IPS-15b (cell line): ENCODE measurements around the gene HS3ST3B1.

Experiments
- H3K27me3 ChIP-seq: one replicate; pipeline ENCODE4 v1.6.1; 2013; ENCODE audit warnings: low read length; ENCODE audit not compliant: control insufficient read depth, insufficient read depth
- H3K36me3 ChIP-seq: one replicate; pipeline ENCODE4 v1.6.1; 2013; ENCODE audit warnings: low read length; ENCODE audit not compliant: control insufficient read depth, insufficient read depth
- H3K4me1 ChIP-seq: one replicate; pipeline ENCODE4 v1.6.1; 2013; ENCODE audit warnings: mild to moderate bottlenecking, low read length; ENCODE audit not compliant: control insufficient read depth, insufficient read depth
- H3K4me3 ChIP-seq: one replicate; pipeline ENCODE4 v1.5.1; 2013; ENCODE audit warnings: low read depth, low read length
- H3K9ac ChIP-seq: one replicate; pipeline ENCODE4 v1.6.1; 2013; ENCODE audit warnings: low read depth, mild to moderate bottlenecking, low read length
- H3K9me3 ChIP-seq: one replicate; pipeline ENCODE4 v1.6.1; 2013; ENCODE audit warnings: mild to moderate bottlenecking, low read length; ENCODE audit not compliant: control insufficient read depth, insufficient read depth

HS3ST3B1 gene

GRCh38 chr17:14329900-14330491 lies 29.1 kb downstream of the HS3ST3B1 start:
- peaks cover 16% of the 10 kb centered on the region for H3K27me3 ChIP-seq
- no peaks in the 10 kb centered on the region for H3K36me3 ChIP-seq
- peak overlapping the region; percentile 40 for H3K4me3 ChIP-seq
- no peaks in the 10 kb centered on the region for H3K9me3 ChIP-seq
- H3K4me1 ChIP-seq, result peaks cover 26% of the 10 kb centered on the region
- H3K9ac ChIP-seq, result no peak overlapping the region

- H3K36me3 ChIP-seq, result no peaks in the 10 kb centered on the region
- H3K9ac ChIP-seq, result no peak overlapping the region
- peak overlapping the region; percentile 40 for H3K4me3 ChIP-seq
Observed at GRCh38 chr17:14330492-14330962, 29.6 kb downstream of the HS3ST3B1 start.

DNA sequence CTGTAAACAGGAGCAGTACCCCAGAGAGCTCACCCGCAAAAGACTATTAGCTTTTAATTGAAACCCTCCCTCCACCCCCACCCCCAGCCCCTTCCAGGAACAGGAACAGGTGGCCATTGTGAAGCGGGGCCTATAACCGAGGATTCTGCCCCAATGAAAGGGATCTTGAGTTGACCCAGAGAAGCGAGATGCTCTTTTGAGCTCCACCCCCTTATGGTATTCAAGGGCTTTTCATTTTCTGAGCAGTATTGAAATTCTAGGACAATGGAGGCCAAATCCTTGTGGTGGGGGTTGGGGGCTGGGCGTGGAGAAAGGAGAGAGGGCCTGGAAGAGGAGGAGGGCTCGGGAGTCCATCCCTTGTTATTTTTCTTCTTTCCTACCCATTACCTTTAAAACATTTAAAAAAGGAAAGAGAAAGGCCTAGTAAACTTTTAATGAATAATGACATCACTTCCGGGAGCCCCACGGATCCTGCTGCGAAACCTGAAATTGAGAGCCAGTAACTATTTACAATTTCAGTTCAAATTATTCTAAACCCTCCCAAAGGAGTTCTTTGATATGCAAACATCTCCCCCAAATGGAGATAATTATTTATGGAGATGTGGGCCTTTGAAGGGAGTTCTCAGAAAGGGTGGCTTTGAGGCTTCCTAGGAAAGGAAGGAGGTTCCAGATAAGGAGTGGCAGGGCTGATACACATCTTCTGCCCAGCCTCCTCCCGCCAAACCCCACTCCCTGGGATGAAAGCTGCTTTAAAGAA lies 30.5 kb downstream of the HS3ST3B1 start:
- peaks cover 30% of the 10 kb centered on the region for H3K4me1 ChIP-seq
- no peaks in the 10 kb centered on the region for H3K36me3 ChIP-seq
- H3K27me3 ChIP-seq, result peaks cover 7% of the 10 kb centered on the region
- no peaks in the 10 kb centered on the region for H3K9me3 ChIP-seq
- H3K4me3 ChIP-seq, result peak overlapping the region; percentile 40
- no peak overlapping the region for H3K9ac ChIP-seq

More at GRCh38 chr17:14330492-14330962, 29.6 kb downstream of the HS3ST3B1 start:
- Histone ChIP-seq H3K4me1 (peaks cover 26% of the 10 kb centered on the region), H3K27me3 (peaks cover 16% of the 10 kb centered on the region), H3K9me3 (no peaks in the 10 kb centered on the region)

DNA sequence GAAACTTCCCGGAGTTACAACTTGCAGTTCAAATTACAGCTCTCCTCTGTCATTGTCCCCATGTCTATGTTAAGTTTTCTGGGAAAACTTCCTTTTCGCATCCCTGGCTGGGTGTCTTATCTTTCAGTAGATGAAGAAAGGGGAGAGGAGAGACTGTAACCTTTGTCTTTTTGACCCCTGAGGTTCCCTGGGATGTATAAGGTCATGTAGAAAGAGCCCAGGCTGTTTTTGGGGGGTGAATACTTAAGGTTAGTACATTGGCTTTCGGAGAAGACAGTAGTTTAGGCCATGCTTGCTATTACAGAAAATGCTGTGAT lies 31.1 kb downstream of the HS3ST3B1 start:
- Histone ChIP-seq H3K36me3 (no peaks in the 10 kb centered on the region), H3K4me3 (peak overlapping the region; percentile 24), H3K9me3 (no peaks in the 10 kb centered on the region), H3K4me1 (peaks cover 30% of the 10 kb centered on the region), H3K27me3 (peaks cover 7% of the 10 kb centered on the region), H3K9ac (no peak overlapping the region)

DNA sequence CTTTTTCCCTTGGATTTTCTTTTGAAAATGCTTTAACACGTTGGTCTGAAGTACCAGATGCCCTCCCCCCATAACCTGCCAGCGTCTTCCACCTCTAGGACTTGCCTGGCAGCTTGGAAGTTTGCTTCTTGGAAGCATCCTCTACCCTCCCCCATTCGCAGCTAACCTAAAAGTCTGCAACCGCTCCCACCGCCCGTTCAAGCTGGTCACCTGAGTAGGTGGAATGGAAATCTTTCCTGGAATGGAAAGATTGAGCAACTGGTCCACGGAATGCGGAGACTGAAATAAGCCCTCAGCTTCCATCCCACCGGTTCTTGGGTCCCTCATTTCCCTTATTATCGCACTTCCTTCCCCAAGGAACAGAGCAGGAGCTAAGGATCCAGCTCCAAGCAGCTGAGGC lies 31.4 kb downstream of the HS3ST3B1 start:
- peak overlapping the region; percentile 24 for H3K4me3 ChIP-seq
- no peak overlapping the region for H3K9ac ChIP-seq
- H3K4me1 ChIP-seq, result peaks cover 30% of the 10 kb centered on the region

GRCh38 chr17:14333506-14333905 lies 32.6 kb downstream of the HS3ST3B1 start:
- peaks cover 30% of the 10 kb centered on the region for H3K4me1 ChIP-seq
- no peaks in the 10 kb centered on the region for H3K36me3 ChIP-seq
- no peak overlapping the region for H3K4me3 ChIP-seq
- peaks cover 2% of the 10 kb centered on the region for H3K27me3 ChIP-seq
- no peak overlapping the region for H3K9ac ChIP-seq
- no peaks in the 10 kb centered on the region for H3K9me3 ChIP-seq

More for the DNA sequence above, 31.4 kb downstream of the HS3ST3B1 start:
- H3K27me3 ChIP-seq, result peaks cover 5% of the 10 kb centered on the region
- H3K9me3 ChIP-seq, result no peaks in the 10 kb centered on the region
- no peaks in the 10 kb centered on the region for H3K36me3 ChIP-seq

- Histone ChIP-seq H3K9me3 (no peaks in the 10 kb centered on the region), H3K4me1 (peaks cover 27% of the 10 kb centered on the region), H3K27me3 (peaks cover 2% of the 10 kb centered on the region), H3K36me3 (no peaks in the 10 kb centered on the region), H3K9ac (no peak overlapping the region), H3K4me3 (no peak overlapping the region)
Observed at GRCh38 chr17:14334276-14334840, 33.5 kb downstream of the HS3ST3B1 start.

GRCh38 chr17:14334919-14335318 lies 34.0 kb downstream of the HS3ST3B1 start:
- H3K4me1 ChIP-seq, result peaks cover 26% of the 10 kb centered on the region
- H3K36me3 ChIP-seq, result no peaks in the 10 kb centered on the region
- no peaks in the 10 kb centered on the region for H3K9me3 ChIP-seq
- H3K4me3 ChIP-seq, result no peak overlapping the region
- no peak overlapping the region for H3K9ac ChIP-seq
- peaks cover under 1% of the 10 kb centered on the region for H3K27me3 ChIP-seq

GRCh38 chr17:14336418-14336817 lies 35.5 kb downstream of the HS3ST3B1 start:
- H3K4me1 ChIP-seq, result peaks cover 18% of the 10 kb centered on the region
- no peak overlapping the region for H3K4me3 ChIP-seq
- no peak overlapping the region for H3K9ac ChIP-seq
- H3K27me3 ChIP-seq, result no peaks in the 10 kb centered on the region
- H3K9me3 ChIP-seq, result no peaks in the 10 kb centered on the region
- no peaks in the 10 kb centered on the region for H3K36me3 ChIP-seq

DNA sequence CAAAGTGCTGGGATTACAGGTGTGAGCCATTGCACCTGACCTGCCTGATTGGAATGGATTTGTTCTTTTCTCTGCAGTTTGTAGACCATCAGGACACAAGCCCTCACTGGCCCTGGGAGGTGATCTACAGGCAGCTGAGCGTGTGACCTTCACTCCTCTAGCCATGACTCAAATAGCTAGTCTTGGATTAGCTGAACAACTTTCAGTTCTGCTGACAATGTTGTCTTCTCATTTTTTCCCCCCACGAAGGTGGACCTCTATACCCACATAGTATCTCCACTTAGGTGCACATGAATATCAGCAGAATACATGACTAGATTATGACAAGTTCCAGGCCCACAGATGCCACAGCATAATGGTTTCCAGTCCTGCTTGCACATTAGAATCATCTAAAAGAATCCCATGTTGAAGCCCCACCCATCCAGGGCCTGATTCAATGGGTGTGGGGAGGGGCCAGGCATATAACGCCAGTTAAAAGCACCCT lies 36.8 kb downstream of the HS3ST3B1 start:
- Histone ChIP-seq H3K4me3 (no peak overlapping the region), H3K27me3 (no peaks in the 10 kb centered on the region), H3K9me3 (no peaks in the 10 kb centered on the region), H3K4me1 (peaks cover 14% of the 10 kb centered on the region), H3K36me3 (no peaks in the 10 kb centered on the region), H3K9ac (no peak overlapping the region)

DNA sequence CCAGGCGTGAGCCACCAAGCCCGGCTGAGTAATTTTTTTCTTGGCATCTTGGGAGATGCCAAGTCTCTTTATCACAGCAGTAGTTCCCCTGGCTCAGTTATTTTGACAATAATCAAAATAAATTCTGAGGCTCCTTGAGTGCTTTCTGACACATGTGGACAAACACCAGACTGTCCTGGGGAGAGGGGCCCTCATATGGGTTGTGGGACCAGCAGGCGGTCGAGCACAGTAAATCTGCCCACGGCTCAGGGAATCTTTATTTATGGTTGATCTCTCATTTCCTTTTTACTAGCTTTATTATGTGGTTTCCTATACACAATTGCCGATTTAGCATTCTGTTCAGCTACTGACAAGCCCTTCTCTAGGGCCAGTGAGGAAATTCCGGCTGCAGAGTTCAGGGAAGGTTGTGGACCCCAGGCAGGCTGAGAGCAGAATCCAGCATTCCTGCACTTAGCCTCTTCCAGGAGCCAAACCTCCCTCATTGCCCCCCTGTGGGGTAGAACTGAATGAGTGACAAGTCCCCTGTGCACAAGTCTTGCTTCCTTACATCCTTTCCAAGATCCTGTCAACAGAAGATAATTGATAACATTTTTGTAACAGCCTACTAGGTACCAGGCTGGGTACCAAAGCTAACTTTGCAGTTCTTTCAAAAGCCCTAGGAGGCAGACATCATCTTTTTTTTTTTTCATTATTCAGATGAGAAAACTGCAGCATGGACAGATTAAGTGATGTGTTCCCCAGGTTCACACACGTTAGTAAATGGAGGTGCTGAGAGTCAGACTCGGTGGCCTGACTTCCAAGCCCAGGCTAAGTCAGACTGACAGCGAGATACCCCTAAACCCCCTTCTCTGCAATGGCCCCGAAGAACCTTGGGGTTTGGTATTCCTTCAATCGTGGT lies 40.2 kb downstream of the HS3ST3B1 start:
- H3K36me3 ChIP-seq, result no peaks in the 10 kb centered on the region
- no peak overlapping the region for H3K9ac ChIP-seq
- H3K27me3 ChIP-seq, result no peaks in the 10 kb centered on the region
- no peak overlapping the region for H3K4me3 ChIP-seq
- no peaks in the 10 kb centered on the region for H3K9me3 ChIP-seq
- H3K4me1 ChIP-seq, result peaks cover 8% of the 10 kb centered on the region
